GM19193 (cell line): ENCODE data around the gene MAPK4.

ENCODE experiments used
- POLR2A ChIP-seq: IDR thresholded peaks from 4 replicates; pipeline ENCODE4 v1.6.1; 2011; ENCODE audit not compliant: insufficient read depth, insufficient read length; ENCODE audit errors: extremely low read depth

The MAPK4 gene

GRCh38 chr18:50559752-50560680 is at the start of gene MAPK4:
Gene MAPK4 (plus strand): TSS chr18:50560087. CDS start chr18:50663959, 103,872 bp downstream.
- TF ChIP-seq POLR2A: no peak

GRCh38 chr18:50518787-50519546 is 40.9 kb upstream of the MAPK4 start:
- TF ChIP-seq POLR2A: no peak

- TF ChIP-seq POLR2A: no peak
Measured at GRCh38 chr18:50523165-50523564, 36.7 kb upstream of the MAPK4 start.

GRCh38 chr18:50527636-50528307 is 32.1 kb upstream of the MAPK4 start:
- no peak for TF ChIP-seq POLR2A

- TF ChIP-seq POLR2A: no peak
Measured at GRCh38 chr18:50528806-50529205, 31.1 kb upstream of the MAPK4 start.

GRCh38 chr18:50545936-50546335 is 14.0 kb upstream of the MAPK4 start:
- no peak for TF ChIP-seq POLR2A

GRCh38 chr18:50548160-50548559 is 11.7 kb upstream of the MAPK4 start:
- TF ChIP-seq POLR2A: no peak

- TF ChIP-seq POLR2A: no peak
Measured at GRCh38 chr18:50558157-50558556, 1.7 kb upstream of the MAPK4 start.

GRCh38 chr18:50558948-50559751 is 737 bp upstream of the MAPK4 start:
- TF ChIP-seq POLR2A: no peak

GRCh38 chr18:50560681-50561629 is 1.1 kb downstream of the MAPK4 start:
- no peak for TF ChIP-seq POLR2A

- no peak for TF ChIP-seq POLR2A
Measured at GRCh38 chr18:50562686-50563085, 2.8 kb downstream of the MAPK4 start.

GRCh38 chr18:50563376-50563775 is 3.5 kb downstream of the MAPK4 start:
- TF ChIP-seq POLR2A: no peak

- no peak for TF ChIP-seq POLR2A
Measured at GRCh38 chr18:50569930-50570329, 10.0 kb downstream of the MAPK4 start.
